ENCODE results near the gene NKAIN4.

NKAIN4 gene

DNA sequence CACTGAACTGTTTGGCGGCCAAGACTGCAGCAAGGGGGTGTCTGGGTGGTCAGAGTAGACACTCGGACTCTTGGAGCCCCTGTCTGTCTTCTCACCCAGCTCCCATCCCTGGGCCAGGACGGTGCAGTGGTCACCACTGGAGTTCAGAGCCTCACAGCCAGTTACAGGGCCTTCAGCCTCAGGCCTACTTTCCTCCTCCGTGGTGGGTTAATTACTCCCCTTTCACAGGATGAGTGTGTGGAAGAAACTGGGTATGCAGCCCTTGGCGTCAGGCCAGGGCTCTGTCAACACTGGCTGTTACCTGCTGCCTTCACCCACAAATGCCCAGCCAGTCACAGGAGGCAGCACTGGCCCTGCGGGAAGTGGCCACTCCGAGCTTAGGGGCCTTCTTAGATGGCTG, 36.6 kb downstream of the NKAIN4 start:
- no peak for DNase-seq

DNA sequence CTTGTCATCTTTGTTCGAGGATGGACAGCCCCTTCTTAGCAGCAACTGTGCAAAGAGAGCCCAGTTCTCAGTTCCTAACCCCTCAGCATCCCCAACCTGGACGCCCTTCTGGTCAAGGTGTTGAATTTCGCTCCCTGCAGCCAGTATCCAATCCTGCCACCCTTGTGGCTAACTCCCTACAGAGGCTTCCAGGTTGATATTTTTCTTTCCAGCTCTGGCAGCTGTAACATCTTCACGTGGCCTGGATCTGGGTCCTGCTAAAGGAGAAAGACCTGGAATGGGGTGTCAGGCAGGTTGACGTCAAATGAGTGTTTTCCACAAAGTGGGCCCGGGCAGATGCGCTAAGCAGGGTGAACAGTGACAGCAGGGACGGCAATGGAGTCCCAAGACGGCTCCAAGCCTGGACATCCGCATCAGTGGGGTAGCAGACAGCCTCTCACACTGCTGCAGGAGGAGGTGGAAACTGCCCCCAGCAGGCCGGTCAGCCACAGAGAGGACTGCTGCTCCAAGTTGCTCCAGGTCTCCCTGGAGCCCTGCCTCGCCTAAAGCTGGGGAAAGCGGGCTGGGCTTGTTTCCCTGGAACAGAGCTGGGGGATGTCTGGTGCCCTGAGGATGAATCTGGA, 37.3 kb downstream of the NKAIN4 start:
- no peak for DNase-seq

DNA sequence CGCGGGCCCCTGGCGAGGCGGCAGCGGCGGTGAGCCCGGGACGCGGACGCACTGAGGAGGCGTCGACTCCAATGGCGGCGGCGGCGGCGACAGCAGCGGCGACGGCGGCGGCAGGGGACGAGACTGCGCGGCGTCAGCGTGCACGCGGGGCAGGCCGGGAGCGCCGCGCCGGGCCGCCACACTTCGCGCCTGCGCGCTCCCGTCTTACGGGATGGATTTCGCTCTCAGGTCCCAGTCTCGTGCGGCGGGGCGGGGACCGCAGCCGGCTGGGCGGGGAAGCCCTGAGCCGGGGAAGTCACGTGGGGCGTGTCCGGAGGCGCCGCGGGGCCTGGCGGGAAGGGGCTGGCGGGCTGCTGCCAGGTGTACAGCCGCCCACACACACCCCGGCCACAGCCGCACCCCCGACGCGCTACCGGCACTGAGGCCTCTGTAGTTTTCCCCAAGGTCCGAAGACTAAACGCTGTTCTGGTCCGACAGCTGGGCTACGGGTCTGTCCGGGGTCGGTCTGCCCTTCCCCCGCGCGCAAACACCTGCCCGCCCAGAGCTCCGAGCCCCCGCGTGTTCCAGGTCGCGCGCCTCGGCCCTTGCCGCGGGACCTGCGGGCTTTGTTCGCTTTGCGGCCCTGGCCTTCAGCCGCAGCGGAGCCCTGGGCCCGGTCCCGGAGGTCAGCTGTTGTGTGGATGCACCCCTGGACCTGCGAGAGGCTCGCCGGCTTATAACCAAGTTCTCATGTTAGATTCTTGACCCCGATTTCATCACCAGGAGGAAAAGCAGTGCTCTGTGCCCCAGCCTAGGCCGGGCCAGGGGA, 38.0 kb downstream of the NKAIN4 start, which contains the start of gene YTHDF1:
Gene YTHDF1, minus strand, starts transcription at position 91 of the 808 bp plus-strand sequence. CDS start 239 bp downstream, outside the sequence.
- DNase-seq, result peak; percentile 94

DNA sequence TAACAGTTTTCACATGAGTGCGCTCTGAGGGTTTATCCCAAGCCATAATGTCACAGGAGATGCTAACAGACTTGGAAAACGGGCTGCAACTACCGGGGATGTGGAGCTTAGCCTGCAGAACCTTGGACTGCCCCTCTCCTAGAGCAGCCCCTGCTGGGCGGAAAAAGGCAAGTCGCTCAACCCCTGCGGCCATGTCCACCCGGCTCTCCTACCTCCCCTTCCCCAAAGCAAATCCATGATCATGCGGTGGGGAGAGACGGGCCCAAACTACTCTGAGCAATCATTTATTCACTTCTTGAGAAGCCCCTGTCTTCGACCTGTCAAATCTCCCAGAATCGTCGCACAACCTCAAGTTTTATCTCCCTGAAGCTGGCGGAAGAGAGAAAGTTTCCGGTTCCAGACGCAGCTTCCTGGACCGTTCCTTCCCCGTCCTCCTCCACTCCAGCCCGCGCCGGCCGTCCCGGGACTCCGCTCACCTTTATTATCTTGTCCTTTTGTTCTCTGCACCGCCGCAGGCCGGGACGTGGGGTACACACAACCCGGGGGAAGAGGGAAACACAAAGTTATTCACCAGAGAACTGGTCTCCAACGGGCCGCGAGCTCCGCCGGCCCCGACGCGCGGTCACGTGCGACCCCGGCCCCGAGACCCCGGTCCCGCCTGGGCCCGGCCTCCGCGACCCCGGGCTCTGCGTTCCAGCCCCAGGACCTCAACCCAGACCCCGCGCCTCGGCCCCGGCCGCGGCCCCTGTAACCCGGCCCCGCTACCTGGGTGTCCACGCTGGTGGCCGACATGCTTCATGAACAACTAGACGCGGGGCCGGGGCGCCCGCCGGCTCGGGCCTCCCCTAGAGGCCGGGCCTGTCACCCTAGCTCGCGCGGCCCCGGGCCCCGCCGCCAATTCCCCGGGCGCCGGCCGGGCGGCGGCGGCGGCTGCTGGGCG, 38.9 kb downstream of the NKAIN4 start:
- peak; percentile 44 for DNase-seq

DNA sequence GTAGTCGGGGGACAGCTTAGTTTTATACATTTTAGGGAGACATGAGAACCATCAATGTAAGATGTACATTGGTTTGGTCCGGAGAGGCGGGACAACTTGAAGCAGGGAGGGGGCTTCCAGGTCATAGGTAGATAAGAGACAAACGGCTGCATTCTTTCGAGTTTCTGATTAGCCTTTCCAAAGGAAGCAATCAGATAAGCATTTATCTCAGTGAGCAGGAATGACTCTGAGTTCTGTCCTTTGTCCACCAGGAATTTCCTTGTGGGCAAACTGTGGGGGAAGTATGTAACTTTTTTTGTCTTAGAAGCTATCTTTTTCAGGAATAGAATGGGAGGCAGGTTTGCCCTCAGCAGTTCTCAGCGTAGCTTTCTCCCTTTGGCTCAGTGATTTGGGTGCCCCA, 39.7 kb downstream of the NKAIN4 start:
- no peak for DNase-seq

DNA sequence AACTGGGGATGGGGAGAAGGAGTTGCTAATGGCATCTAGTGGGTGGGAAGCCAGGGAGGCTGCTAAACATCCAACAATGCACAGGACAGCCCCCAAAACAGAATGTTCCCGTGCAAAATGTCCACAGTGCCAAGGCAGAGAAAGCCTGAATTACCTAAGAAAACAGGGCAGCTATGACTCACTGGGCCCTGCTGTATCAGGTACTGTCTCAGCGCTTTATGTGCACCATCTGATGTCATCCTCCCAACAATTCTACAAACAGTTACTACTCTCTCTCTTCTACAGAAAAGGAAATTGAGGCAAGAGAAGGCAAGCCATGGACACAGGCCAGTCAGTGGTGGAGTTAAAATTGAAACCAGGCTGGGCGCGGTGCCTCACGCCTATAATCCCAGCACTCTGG, 41.5 kb downstream of the NKAIN4 start:
- no peak for DNase-seq

DNA sequence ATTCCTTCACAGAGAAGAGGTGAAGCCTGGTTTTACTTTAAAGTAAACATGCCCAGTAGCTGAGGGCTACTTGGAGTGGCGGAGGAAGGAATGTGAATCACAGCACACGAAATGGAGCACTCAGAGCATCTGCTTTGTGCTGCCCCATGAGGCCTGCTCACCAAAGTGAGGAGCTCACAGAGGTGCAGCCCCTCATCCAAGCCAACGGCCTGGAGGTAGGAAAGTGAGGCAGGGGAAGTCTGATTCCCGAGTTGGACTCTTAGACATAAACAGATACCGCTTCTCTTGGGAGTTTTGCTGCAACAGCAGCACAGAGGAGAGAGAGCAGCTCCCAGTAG, 41.9 kb downstream of the NKAIN4 start:
- no peak for DNase-seq

DNA sequence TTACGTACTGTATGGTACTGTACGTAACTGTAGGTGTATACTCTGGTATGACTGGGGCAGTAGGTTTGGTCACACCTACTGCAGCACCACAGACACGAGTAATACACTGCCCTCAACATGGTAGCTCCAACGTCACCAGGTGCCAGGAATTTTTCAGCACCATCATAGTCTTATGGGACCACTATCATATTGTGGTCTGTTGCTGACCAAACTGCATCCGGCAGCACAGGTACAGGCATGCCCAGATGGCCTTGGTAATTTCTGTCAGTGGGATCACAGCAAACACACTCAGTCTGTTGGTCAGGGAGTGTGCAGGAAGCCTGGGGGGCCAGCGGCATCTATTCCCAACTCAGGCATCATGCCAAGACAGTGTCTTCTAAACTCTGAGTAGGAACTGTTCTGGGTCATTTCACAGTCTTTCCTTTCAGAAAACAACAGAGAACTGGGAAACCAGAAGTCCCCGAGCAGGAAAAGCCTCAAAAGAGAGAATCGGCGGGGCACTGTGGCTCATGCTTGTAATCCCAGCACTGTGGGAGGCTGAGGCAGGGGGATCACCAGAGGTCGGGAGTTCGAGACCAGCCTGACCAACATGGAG, 44.2 kb downstream of the NKAIN4 start:
- DNase-seq, result no peak

DNA sequence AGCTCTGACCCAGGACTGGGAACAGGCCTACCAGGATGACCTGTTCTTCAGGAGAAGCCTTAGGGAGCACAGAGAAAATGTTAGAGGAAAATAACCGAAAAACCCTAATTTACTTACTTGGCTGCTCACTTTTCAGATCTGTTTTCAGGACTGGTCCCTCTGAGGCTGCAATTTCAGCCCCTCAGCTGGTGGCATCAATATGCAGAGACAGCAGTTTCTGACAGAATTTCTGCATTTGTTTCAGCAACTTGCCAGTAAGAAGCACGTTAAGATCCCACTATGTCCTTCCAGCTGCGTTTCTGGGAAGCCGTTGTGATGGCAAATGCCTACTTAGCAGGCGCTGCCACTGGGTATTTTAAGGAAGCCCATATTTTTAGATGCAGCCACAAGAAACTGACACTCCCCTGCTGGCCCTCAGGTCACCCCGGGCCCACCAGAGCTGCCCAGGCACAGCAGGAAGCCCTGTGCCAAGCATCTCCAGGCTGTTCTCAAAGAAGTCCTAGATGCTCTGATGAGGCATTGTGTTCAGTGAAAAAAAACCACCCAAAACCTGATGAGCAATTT, 45.8 kb downstream of the NKAIN4 start:
- no peak for DNase-seq

DNA sequence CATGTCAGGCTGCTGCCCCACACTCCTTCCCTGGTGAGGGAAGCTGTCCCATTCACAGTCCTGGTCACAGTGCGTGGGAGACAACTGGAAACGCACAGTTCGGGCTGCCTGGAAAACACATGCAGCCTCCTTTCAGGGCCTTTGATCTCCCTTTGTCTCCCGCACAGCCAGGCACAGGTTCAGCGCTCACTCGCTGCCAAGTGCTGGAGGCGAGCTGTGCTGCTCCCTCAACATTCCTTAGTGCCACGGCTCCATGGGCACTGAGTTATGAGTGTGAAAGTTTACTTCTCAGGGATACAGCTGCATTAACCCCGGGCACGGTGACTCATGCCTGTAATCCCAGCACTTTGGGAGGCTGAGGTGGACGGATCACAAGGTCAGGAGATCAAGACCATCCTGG, 47.4 kb downstream of the NKAIN4 start:
- no peak for DNase-seq

DNA sequence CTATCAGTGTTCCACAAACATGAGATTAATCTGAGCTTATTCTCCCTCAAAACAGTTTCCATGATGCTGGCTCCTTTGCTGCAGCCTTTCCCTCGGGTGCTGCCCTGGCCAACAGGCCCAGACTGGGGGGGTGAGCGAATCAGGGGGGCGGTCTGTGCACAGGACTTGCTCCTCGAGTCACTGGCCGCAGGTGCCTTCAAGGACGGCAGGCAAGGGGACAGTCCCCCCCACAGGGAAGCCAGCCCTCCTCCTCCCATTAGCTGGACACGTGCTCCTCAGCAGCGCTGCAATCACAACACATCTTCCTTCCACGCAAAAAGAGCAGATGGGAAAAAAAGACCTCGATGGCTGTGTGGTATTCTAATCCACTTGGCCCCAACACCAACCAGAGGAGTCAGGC, 48.4 kb downstream of the NKAIN4 start:
- no peak for DNase-seq

DNA sequence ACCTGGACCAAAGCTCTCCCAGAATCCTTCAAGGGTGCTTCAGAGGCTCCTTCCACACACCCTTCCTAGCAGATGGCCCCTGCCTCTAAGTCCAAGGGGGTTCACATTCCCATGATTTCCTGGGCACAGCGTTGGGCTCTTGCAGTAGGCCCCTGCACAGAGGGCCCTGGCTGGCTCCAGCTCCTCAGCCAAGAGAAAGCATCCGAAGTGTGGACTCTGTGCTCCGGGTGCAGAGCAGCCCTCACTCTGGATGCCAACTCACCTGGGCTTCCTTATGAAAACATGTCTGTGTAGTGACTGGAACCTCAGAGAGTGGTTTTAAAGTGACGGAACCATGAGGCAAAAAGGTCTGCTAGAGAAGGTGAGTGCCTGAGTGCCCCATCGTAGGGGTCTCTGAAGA, 49.9 kb downstream of the NKAIN4 start:
- no peak for DNase-seq

DNA sequence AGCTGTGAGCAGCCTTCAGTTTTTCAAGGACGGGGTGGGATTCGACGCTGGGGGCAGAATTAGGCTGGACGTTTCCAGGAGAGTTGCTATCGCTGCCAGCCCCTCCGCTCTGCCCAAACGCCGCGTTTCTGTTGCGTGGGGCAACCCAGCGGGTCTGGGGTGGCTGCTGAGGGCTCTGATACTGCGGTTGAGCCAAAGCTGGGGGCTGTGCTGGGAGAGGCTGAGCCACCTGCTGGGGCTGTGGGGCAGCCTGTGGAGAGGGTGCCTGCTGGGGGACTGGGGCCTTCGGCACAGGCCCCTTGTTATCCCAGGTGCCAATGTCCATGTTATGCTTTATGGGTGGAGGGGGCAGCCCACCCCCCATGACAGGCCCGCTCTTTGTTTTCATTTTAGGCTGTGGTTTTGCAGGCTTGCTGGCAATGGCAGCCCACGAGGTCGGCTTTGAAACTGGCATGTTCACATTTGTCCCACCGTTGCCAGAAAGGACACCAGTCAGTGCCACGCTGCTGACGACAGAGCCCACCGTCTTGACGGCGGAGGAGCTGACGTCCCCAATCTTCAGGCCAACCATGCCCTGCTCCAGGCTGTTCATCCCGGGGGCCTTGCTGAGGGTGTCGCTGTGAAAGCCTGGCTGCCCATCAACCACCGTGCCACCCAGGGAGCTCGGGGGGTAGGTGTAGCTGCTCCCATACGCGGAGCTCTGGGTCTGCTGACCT, 51.3 kb downstream of the NKAIN4 start:
- DNase-seq, result no peak

DNA sequence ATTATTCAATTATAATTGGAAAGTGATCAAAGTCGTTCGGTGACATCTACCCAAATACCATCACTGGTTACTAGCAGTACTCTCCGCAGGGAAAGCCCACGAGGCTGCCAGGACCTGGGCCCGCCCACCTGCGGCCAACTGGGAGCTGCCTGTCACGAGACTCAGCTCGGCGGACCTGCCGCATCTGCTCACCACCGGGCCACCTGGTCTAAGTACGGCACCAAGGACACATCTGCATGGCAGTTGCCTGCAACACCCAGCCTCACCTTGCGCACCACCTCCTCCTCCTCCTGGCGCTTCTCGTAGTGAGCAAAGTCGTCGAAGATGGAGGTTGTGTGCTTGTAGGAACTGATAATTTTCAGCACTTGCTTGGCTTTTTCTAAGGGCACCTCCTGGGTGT, 52.2 kb downstream of the NKAIN4 start:
- no peak for DNase-seq

DNA sequence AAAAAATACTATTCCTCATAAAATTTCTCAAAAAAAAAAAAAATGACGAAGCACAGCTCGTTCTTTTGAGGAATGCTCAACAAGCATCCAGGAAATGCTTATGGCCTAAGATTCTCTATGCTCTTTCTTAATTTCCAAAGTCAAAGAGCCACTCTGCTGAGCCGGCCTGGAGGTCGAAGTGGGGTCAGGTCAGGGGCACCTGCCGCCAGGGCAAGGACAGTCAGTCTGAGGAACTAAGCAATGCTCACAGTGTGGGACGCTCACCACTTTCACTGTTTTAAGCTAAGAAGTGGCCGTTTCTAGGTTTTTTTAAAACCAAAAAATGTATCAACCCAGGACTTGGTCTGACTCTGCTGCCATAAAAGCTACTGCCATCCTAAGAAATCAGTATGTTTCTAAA, 55.7 kb downstream of the NKAIN4 start:
- no peak for DNase-seq

DNA sequence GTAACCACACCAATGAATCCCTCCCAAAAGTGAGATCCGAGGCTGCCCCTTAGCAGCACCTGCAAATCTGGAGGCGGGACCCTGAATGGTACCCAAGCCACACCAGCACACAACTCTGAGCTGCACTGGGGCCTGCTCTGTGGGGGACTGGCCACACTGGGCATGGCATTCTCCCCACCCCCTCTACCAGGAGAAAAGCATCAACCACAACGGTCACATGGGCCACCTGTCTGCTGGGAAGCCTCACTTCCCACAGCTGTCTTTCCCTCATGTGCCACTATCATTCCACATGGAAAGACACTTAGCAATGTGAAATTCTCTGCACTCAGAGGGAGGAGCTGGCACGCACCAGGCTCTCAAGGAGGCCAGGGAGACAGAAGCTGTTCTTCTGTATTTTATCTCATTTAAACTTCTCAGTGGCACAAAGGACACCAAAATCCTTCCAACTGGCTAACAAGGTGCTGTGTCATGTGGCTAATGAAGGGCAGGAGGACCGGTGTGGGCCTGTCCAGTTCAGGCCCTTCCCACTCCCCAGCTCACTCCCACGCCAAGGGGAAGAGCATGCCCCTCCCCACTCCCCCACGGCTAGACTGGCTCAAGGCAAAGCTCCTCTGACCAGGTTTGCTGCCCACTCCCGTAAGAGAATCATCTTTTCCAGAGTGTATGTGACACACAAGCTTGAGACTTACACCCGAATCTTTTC, 57.3 kb downstream of the NKAIN4 start:
- DNase-seq, result no peak

DNA sequence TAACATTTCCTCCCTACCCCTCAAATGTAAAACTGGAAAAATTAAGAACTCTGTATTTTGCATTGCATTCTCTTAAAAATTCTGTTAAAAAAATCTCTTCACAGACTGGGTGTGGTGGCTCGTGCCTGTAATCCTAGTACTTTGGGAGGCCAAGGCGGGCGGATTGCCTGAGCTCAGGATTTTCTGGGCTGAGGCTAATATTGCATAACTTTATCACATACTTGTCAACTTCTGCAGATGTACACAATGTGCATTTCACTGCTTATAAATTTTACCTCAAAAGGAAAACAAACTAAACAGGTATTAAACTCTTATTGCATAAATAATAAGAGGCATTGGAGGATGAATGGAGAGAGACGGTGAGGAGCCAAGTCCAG, 59.5 kb downstream of the NKAIN4 start:
- DNase-seq, result no peak

DNA sequence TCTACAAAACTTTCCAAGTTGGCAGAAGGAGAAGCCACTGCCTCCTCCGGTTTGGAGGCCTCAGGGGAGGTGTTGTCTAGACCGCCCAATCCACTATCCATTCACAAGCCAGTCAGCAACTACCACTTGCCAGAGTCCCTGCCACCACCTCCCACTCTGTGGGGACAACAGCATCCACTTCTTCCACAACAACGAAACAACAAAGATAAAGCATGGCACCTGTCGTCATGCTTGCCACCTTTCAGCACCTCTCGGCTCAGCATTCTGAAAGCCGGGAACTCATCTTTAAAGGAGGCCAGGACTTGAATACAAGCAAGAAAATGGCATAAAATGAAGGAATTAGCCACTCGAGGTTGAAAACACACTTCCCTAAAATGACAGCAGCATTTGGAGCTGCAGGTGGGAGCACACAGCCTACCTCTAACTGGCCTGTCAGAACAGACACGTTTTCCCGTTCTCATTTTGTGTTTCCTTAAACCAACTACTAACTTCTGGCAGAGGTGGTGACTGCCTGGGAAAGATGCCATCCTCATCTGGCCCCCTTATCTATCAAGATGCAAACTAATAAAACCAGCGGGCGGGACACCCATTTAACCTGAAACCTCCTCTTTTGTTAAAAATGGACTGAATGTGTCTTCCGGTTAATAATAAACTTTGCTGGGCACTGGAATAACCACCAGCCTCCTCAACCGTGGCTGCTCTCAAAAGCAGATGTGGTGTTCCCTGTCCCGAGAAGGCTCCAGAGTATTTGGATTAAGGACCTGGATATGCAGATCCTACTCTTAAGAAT, 60.1 kb downstream of the NKAIN4 start:
- no peak for DNase-seq

DNA sequence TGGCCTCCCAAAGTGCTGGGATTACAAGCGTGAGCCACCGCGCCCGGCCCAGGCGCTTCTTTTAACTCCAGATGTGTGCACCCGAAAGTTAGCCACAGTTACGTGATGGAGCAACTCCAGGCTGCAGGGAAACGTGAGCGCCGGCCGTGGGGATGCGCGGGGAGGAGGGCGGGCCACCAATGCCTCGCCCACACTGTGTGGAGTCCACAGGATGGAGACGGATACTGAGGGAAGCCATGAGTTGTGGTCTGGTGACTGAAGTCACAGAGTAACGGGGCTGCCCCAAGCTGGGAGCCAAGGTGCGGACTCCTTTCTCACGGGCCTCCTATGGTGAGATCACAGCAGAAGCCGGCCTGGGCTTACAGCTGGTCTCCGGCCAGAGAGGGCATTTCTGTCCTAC, 61.5 kb downstream of the NKAIN4 start:
- DNase-seq, result no peak

DNA sequence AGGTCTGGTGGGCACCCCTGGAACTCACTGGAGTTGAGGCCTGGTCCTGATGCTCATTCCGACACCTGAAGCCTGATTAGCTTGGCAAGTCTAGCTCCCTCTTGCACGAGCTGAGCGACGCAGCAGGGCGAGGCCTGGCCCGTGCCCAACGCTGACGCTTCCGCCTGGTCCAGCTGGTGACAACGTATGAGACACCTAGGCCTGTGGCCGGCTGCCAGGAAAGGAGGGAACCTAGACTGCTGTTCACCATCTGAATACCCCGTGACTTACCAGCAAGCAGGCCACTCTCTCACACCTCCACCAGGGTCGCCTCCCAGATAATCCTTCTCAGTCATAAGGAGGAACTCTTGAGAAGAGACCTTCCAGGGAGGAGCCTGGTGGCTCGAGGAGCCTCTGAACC, 62.9 kb downstream of the NKAIN4 start:
- no peak for DNase-seq

All from fibroblast of skin of scalp (primary cell).